ENCODE measurements around the gene BCAP31.

DNA sequence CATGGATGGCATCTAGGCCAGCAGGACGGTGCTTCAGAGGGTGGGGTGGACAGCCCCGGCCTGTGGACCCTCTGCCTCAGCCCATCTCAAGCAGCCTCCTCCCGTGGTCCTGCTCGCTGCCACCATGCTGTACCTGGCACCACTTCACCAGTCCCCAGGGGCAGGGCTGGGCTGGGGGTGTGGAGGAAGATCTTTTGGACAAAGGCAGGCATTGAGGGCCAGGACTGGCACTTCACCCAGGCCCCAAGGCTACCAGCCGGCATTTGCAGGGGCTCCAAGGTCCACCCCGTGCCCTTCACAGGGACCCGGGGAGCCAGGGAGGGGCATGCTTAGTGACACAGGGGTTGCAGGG, 40.6 kb upstream of the BCAP31 start:
- TF ChIP-seq, protein P1, sequence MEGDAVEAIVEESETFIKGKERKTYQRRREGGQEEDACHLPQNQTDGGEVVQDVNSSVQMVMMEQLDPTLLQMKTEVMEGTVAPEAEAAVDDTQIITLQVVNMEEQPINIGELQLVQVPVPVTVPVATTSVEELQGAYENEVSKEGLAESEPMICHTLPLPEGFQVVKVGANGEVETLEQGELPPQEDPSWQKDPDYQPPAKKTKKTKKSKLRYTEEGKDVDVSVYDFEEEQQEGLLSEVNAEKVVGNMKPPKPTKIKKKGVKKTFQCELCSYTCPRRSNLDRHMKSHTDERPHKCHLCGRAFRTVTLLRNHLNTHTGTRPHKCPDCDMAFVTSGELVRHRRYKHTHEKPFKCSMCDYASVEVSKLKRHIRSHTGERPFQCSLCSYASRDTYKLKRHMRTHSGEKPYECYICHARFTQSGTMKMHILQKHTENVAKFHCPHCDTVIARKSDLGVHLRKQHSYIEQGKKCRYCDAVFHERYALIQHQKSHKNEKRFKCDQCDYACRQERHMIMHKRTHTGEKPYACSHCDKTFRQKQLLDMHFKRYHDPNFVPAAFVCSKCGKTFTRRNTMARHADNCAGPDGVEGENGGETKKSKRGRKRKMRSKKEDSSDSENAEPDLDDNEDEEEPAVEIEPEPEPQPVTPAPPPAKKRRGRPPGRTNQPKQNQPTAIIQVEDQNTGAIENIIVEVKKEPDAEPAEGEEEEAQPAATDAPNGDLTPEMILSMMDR (IDR thresholded peaks at IDR 0.05) = no peak
- no peak for TF ChIP-seq SIN3A (IDR thresholded peaks at IDR 0.05; ENCODE audit: borderline replicate concordance, insufficient read depth, low read depth, low read length)
- no peak for TF ChIP-seq POLR2AphosphoS5 (IDR thresholded peaks at IDR 0.05; ENCODE audit: low read depth, low read length)
- TF ChIP-seq, protein P2, sequence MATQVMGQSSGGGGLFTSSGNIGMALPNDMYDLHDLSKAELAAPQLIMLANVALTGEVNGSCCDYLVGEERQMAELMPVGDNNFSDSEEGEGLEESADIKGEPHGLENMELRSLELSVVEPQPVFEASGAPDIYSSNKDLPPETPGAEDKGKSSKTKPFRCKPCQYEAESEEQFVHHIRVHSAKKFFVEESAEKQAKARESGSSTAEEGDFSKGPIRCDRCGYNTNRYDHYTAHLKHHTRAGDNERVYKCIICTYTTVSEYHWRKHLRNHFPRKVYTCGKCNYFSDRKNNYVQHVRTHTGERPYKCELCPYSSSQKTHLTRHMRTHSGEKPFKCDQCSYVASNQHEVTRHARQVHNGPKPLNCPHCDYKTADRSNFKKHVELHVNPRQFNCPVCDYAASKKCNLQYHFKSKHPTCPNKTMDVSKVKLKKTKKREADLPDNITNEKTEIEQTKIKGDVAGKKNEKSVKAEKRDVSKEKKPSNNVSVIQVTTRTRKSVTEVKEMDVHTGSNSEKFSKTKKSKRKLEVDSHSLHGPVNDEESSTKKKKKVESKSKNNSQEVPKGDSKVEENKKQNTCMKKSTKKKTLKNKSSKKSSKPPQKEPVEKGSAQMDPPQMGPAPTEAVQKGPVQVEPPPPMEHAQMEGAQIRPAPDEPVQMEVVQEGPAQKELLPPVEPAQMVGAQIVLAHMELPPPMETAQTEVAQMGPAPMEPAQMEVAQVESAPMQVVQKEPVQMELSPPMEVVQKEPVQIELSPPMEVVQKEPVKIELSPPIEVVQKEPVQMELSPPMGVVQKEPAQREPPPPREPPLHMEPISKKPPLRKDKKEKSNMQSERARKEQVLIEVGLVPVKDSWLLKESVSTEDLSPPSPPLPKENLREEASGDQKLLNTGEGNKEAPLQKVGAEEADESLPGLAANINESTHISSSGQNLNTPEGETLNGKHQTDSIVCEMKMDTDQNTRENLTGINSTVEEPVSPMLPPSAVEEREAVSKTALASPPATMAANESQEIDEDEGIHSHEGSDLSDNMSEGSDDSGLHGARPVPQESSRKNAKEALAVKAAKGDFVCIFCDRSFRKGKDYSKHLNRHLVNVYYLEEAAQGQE (IDR thresholded peaks at IDR 0.05; ENCODE audit: insufficient read depth in 1 of 2, low read depth in 2 of 2, low read length in 1 of 2) = no peak
- TF ChIP-seq TCF7L2 (IDR thresholded peaks at IDR 0.05; ENCODE audit: low read depth, low read length) = no peak

Data from Panc1 (cell line).